Measurements from ENCODE around the gene PDGFD. TPM values are rescaled to one million over a fixed set of nuclear protein-coding genes. Genes with fewer than 3 reads are reported as not detected.
"Not testable (repeated sequence)": the region's sequence is repeated elsewhere in the genome, so short reads cannot be mapped to it uniquely, and the experiment has no call there.

Gene PDGFD
- total RNA-seq, 1 donor: 6.9 TPM

DNA sequence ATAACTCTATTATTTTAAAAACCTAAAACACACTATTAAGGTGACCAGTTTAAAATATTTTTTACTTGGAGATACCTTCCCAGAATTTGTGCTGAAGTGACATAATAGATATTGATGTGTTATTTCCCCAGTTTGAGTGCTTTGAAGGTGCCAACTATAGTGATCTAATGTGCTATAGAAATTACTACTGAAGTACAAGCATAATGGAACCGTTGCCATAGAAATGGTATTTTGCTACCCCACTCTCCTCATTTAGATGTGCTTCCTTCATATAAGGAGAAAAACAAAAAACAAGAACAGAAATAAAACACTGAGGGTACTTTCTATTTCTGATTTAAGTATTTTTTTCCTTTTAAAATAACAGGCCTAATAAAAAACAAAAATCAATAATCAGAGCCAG lies 108.4 kb downstream of the PDGFD start:
- H3K4me3 ChIP-seq (ENCODE audit: low read depth, low read length): no peak overlapping the region
- TF ChIP-seq, protein P1, sequence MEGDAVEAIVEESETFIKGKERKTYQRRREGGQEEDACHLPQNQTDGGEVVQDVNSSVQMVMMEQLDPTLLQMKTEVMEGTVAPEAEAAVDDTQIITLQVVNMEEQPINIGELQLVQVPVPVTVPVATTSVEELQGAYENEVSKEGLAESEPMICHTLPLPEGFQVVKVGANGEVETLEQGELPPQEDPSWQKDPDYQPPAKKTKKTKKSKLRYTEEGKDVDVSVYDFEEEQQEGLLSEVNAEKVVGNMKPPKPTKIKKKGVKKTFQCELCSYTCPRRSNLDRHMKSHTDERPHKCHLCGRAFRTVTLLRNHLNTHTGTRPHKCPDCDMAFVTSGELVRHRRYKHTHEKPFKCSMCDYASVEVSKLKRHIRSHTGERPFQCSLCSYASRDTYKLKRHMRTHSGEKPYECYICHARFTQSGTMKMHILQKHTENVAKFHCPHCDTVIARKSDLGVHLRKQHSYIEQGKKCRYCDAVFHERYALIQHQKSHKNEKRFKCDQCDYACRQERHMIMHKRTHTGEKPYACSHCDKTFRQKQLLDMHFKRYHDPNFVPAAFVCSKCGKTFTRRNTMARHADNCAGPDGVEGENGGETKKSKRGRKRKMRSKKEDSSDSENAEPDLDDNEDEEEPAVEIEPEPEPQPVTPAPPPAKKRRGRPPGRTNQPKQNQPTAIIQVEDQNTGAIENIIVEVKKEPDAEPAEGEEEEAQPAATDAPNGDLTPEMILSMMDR (IDR thresholded peaks at IDR 0.05; ENCODE audit: insufficient read depth, low read depth, low read length): no peak
- DNase-seq (ENCODE audit: low read depth): no peak

DNA sequence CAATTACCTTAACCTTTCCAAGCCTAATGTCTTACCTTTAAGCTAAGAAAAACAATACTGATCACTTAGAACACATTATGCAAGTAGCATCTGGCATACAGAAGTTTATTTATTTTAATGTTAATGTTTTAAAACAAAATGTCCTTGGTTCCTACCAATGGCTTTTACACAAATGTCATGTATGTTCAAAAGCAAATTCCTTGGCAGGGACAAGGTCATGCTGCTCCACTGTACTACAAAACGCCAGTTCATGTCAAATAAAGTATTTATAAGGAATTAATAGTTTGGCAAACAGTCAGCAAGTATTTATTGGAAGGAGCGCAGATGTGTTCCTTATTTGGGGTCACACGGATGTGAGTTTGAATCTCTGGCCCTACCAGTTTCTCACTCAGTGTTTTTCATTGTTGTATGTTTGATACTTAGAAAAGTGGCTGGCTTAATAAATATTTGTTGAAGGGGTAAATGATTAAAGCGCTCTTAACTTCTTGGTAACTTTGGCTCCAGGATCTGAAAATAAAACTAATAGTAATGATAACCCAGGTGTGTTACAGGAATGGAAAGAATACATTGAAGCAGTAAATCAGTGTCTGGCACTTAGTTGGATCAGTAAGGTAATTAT lies 108.9 kb downstream of the PDGFD start:
- TF ChIP-seq, protein P1 (IDR thresholded peaks at IDR 0.05; ENCODE audit: insufficient read depth, low read depth, low read length): no peak
- DNase-seq (ENCODE audit: low read depth): no peak
- H3K4me3 ChIP-seq (ENCODE audit: low read depth, low read length): no peak overlapping the region

- TF ChIP-seq, protein P1 (IDR thresholded peaks at IDR 0.05; ENCODE audit: insufficient read depth, low read depth, low read length): no peak
- no peak for DNase-seq (ENCODE audit: low read depth)
- no peak overlapping the region for H3K4me3 ChIP-seq (ENCODE audit: low read depth, low read length)
Observed at GRCh38 chr11:104053743-104054478, 110.0 kb downstream of the PDGFD start.

DNA sequence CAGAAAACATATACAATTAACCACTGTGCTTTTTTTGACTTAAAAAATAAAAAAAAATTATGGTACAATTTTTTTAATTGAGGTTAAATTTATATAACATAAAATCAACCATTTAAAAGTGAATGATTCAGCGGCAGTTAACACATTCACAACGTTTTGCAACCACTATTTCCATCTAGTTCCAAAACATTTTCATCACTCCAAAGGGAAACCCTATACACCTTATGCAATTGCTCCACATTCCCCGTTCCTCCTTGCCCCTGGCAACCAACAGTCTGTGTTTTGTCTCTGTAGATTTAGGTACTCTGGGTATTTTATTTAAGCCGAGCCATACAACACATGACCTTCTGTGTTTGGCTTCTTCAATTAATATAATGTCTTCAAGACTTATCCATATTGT lies 112.2 kb downstream of the PDGFD start:
- no peak for DNase-seq (ENCODE audit: low read depth)
- TF ChIP-seq, protein P1 (IDR thresholded peaks at IDR 0.05; ENCODE audit: insufficient read depth, low read depth, low read length): no peak

DNA sequence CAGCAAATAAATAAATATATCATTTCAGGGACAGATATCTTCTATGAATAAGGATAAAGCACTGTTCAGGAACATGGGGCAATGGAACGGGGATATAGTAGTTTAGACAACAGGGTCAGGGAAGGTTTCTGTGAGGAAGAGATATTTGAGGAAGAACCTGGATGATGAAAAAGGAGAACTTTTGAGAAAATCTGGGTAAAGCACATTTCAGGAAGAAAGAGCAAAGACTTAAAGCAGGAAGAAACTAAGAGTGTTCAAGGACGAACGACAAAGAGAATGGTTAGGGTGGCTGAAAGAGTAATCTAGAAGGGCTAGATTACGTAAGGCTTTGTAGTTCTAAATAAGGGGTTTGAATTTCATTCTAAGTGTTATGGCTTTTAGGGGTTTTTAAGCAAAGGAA lies 114.8 kb downstream of the PDGFD start:
- DNase-seq (ENCODE audit: low read depth): no peak
- H3K4me3 ChIP-seq (ENCODE audit: low read depth, low read length): no peak overlapping the region
- TF ChIP-seq, protein P1 (IDR thresholded peaks at IDR 0.05; ENCODE audit: insufficient read depth, low read depth, low read length): no peak

More for the DNA sequence above, 112.2 kb downstream of the PDGFD start:
- H3K4me3 ChIP-seq (ENCODE audit: low read depth, low read length): no peak overlapping the region

DNA sequence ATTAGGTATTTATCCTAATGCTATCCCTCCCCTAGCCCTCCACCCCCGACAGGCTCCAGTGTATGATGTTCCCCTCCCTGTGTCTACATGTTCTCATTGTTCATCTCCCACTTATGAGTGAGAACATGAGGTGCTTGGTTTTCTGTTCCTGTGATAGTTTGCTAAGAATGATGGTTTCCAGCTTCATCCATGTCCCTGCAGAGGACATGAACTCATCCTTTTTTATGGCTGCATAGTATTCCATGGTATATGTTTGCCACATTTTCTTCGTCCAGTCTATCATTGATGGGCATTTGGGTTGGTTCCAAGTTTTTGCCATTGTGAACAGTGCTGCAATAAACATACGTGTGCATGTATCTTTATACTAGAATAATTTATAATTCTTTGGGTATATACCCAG lies 117.1 kb downstream of the PDGFD start:
- not testable (repeated sequence) for DNase-seq (ENCODE audit: low read depth); H3K4me3 ChIP-seq (ENCODE audit: low read depth, low read length)

DNA sequence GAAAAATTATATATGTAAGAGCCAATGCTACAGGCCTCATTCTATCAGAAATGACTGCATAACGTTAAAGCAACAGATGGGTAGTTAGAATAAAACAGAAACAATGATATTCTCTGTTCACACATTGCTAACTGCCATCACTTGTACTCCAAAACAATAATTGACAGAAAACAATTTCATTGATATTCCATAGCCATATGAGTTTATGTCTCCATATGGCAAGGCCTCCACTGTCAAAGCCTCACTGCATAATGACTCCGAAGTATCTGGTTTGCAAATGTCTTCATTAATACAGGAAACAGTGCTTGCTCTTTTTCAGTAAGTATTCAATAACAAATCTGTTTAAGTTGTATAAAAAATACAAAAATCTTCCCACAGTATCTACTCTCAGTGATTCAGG lies 117.6 kb downstream of the PDGFD start:
- TF ChIP-seq, protein P1 (IDR thresholded peaks at IDR 0.05; ENCODE audit: insufficient read depth, low read depth, low read length): no peak
- no peak for DNase-seq (ENCODE audit: low read depth)
- no peak overlapping the region for H3K4me3 ChIP-seq (ENCODE audit: low read depth, low read length)
